SH-SY5Y (cell line): Measurements from ENCODE around the gene ZFPM1.

Experiments
- GATA2 ChIP-seq: IDR thresholded peaks from 2 replicates; pipeline ENCODE4 v1.6.1; 2011; ENCODE audit warnings: mild to moderate bottlenecking, low read depth, low read length
- GATA3 ChIP-seq: IDR thresholded peaks from 2 replicates; pipeline ENCODE4 v1.6.1; 2011; ENCODE audit warnings: low read depth, mild to moderate bottlenecking, low read length, moderate library complexity

DNA sequence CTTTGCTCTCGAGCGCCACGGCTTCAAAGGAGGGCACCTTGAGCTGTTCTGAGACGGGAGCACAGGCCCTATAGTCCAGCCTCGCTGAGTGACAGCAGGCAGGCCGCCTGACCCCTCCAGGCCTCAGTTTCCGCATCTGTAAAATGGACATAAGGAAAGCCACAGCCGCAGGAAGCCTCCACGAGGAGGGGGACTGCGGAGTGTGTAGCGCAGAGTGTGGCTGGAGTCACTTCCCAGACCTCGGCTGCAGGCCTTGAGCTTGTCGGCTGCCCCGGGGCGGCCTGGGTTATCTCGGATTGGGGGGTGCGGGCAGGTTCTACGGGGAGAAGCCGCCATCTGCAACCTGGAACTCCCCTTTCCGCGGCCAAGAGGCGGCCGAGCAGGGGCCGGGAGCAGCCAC, 40.8 kb downstream of the ZFPM1 start:
- no peak for TF ChIP-seq GATA3
- no peak for TF ChIP-seq GATA2
